GM12873 (cell line): ENCODE results near the gene FGFRL1.

ENCODE experiments used
- TF ChIP-seq, protein P1 (sequence below): IDR thresholded peaks from 2 replicates; pipeline ENCODE4 v1.5.1; 2012; ENCODE audit warnings: low read depth, mild to moderate bottlenecking, moderate library complexity, low read length, control low read depth; ENCODE audit not compliant: insufficient read depth; ENCODE audit errors: missing control alignments

Gene FGFRL1

DNA sequence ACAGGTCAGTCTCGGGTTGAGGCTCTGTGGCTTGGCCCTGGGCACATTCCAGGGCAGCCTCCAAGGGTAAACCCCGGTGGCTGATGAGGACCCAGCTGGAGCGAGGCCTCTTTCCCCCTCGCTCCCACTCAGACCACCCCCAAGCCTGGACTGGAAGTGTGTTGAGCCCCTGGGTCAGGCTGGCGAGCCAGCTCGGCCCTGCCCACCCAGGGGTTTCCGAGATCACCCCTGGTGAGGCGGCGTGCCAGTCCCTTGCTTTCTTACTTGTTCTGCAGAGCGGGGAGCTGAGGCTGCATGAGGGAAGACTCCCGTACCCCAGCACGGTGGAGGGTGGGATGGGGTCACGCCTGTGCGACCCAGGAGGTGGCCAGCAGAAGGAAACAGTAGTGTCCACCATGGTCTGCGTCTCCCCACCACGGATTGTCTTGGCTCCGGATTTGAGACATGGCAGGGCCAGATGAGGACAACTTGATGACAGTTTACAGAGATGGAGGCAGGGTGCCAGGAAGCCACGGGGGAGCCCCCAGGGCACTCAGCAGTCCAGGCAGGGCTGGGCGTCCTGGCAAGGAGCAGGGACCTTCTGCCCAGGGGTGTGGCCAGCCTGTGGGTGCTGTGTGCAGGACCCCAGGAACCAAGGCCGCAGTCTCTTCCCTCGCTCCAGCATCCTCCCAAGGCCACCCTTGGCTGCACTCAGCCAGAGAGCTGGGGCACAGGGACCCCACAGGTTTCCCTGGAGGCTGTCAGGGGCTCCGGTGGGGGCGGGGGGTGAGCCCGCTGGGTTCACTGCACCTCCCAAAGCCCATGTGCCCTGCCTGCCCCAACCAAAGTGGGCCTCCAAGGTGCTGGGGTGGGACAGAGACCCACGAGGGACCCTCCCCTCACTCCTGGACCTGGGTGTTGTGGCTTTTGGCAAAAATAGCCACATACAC, 6.6 kb upstream of the FGFRL1 start:
- TF ChIP-seq, protein P1, sequence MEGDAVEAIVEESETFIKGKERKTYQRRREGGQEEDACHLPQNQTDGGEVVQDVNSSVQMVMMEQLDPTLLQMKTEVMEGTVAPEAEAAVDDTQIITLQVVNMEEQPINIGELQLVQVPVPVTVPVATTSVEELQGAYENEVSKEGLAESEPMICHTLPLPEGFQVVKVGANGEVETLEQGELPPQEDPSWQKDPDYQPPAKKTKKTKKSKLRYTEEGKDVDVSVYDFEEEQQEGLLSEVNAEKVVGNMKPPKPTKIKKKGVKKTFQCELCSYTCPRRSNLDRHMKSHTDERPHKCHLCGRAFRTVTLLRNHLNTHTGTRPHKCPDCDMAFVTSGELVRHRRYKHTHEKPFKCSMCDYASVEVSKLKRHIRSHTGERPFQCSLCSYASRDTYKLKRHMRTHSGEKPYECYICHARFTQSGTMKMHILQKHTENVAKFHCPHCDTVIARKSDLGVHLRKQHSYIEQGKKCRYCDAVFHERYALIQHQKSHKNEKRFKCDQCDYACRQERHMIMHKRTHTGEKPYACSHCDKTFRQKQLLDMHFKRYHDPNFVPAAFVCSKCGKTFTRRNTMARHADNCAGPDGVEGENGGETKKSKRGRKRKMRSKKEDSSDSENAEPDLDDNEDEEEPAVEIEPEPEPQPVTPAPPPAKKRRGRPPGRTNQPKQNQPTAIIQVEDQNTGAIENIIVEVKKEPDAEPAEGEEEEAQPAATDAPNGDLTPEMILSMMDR: no peak

DNA sequence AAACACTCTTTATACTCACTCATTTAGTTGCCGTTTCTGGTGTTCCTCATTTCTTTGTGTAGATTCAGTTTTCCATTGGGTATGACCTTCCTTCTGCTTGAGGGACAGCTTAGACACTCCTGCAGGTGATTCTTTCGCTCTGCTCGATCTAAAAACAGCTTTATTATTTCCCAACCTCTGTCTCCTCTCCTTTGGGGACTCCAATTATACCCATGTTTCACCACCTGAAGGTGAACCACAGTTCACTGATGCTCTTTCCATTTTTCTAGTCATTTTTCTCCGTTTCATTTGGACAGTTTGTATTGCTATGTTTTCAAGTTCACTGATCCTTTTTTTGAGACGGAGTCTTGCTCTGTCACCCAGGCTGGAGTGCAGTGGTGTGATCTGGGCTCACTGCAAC, 4.6 kb upstream of the FGFRL1 start:
- TF ChIP-seq, protein P1: no peak

DNA sequence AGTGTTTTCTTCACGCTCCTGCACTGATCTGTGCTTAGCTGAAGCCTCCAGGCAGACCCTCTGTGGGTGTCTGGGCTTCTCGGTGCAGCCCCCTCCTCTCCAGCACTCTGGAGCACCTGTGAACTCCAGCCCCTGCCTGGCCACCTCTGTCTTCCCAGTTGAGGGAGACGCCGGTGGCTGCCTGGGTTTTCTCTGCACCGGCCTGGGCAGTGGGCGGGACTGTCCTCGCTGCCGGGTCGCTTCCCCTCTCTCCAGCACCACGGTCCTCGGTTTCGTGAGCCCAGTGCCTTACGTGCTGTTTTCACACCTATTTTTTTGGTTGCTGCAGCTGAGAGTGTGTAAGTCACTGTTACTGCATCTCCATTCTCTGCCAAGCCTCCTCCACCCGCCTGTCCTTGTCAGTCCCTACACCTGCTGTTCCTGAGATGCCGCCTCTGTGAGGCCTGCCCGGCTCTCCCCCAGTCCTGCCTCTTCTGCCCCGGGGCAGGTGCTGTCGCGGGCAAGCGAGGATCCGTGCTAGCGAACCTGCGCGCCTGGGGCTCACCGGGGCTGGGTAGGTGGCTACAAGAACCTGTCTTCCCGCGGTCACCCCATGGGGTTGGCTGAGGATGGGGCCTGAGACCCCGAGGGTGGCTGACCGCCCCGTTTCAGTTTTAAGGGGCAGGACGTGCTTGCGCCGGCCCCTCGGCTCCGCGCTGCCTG, 2.4 kb upstream of the FGFRL1 start:
- TF ChIP-seq, protein P1: no peak

DNA sequence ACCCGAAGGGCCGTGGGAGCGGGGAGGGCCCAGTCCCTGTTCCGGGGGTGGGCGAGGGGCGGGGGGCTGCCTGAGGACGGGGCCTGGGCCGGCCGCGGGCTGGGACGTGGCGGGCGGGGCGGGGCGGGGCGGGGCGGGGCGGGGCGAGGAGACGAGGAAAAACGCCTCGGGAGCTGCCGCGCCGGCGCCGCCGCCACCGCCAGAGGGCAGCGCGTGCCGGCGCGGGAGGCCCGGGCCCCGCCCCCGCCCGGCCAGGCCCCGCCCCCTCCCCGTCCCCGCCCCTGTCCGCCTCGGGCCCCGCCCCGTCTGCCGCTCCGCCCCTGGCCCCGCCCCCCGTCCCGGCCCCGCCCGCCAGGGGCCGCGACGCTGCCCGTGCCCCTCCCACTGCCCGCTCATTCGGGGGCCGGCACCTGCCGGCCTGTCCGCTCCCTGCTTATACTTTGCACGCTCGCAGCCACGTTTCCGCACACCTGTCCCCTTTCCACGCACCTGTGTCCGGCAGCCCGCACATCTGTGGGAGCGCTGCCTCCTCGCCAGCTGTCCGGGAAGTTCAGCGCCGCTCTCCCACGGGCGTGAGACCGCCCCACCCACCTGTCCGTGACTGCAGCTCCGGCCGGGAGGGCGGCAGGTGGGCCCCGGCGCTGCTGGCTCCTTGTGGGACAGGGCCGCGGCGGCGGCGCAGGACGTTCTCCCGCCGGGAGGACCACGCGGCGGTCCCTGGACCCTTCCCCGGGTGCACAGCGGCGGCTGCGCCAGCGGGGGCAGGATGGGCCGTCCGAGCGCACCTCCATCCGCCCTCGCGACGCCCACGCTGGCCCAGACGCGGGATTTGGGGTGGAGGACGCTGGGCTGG, 1.7 kb upstream of the FGFRL1 start:
- TF ChIP-seq, protein P1: no peak

DNA sequence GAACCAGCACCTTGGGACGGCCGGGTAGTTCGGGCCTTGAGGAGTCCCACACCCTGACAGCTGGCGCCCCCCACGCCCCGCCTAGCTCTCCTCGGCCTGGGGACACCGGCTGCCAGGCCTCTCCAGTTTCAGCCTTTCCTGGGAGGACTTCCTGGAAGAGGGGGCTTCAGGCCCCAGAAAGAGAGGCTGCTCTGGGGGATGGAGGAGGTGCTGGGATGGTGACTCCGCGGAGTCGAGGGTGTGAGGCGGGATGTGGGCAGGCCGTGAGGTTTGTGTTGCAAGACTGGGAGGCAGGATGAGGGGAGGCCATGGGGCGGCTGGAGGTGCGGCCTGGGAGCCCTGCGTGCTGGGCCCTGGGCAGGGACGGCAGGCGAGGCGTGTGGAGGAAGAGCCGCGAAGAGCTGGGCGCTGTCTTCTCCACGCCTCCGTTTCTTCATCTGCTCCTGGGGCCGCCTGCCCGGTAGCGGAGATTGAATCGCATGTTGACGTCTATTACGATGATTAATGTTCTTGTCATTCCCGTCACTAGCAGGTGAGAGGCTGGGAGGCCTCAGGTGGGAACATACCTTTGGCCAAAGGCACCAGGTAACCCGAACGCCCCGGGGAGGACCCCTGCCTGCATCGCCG, 918 bp upstream of the FGFRL1 start:
- TF ChIP-seq, protein P1: no peak

DNA sequence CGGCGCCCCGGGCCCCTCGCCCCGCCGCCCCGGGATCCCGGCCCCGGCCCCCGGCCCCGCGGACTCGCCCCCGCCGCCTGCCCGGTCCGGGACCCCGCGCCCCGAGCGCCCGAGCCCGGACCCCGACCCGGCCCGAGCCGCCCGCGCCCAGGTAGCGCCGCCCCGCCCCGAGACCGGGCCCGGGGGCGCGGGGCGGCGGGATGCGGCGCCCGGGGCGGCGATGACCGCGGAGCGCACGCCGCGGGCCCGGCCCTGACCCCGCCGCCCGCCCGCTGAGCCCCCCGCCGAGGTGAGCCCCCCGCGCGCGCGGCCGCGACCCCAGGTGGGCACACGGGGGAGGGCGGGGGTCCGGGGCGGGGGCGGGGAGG, 224 bp downstream of the FGFRL1 start:
- TF ChIP-seq, protein P1: no peak
